HG03378 (cell line): Measurements from ENCODE around the gene FZD10.

Experiments used
- ATAC-seq: cut with Tn5 transposase; IDR thresholded peaks from one replicate; pipeline ENCODE4 v1.9.1; 2021; ENCODE audit warnings: mild to moderate bottlenecking, moderate library complexity; ENCODE audit not compliant: unreplicated experiment

The FZD10 gene

GRCh38 chr12:130177635-130178242 lies 15.5 kb downstream of the FZD10 start:
- ATAC-seq, result no peak

GRCh38 chr12:130178282-130178681 lies 16.0 kb downstream of the FZD10 start:
- no peak for ATAC-seq

GRCh38 chr12:130179191-130179590 lies 16.9 kb downstream of the FZD10 start:
- ATAC-seq, result no peak

GRCh38 chr12:130179621-130180020 lies 17.4 kb downstream of the FZD10 start:
- ATAC-seq, result no peak

GRCh38 chr12:130181211-130181610 lies 18.9 kb downstream of the FZD10 start:
- ATAC-seq, result no peak

GRCh38 chr12:130183585-130184370 lies 21.5 kb downstream of the FZD10 start:
- no peak for ATAC-seq

- ATAC-seq, result no peak
These were observed 22.3 kb downstream of the FZD10 start for GRCh38 chr12:130184404-130185090.

GRCh38 chr12:130185455-130186391 lies 23.5 kb downstream of the FZD10 start:
- ATAC-seq, result no peak

- no peak for ATAC-seq
These were observed 24.5 kb downstream of the FZD10 start for GRCh38 chr12:130186651-130187268.

- ATAC-seq, result no peak
These were observed 30.5 kb downstream of the FZD10 start for GRCh38 chr12:130192642-130193345.

GRCh38 chr12:130194154-130194553 lies 31.9 kb downstream of the FZD10 start:
- ATAC-seq, result no peak

- ATAC-seq, result no peak
These were observed 33.1 kb downstream of the FZD10 start for GRCh38 chr12:130195369-130195768.

- ATAC-seq, result no peak
These were observed 33.5 kb downstream of the FZD10 start for GRCh38 chr12:130195776-130196175.

- ATAC-seq, result no peak
These were observed 34.6 kb downstream of the FZD10 start for GRCh38 chr12:130196827-130197226.

- ATAC-seq, result no peak
These were observed 35.9 kb downstream of the FZD10 start for GRCh38 chr12:130198026-130198662.

GRCh38 chr12:130198663-130199060 lies 36.4 kb downstream of the FZD10 start:
- ATAC-seq, result no peak

- ATAC-seq, result no peak
These were observed 37.5 kb downstream of the FZD10 start for GRCh38 chr12:130199581-130200390.

GRCh38 chr12:130200445-130200844 lies 38.2 kb downstream of the FZD10 start:
- ATAC-seq, result no peak
